Cerebellar cortex (tissue), 1 donor: ENCODE data around the gene ATP6V1F.

Experiments
- DNase-seq: peaks from one replicate; pipeline ENCODE4 v3.0.0-alpha.2; 2015; ENCODE audit warnings: low spot score

The ATP6V1F gene

GRCh38 chr7:128835790-128836641, 26.6 kb upstream of the ATP6V1F start:
- no peak for DNase-seq

GRCh38 chr7:128836729-128837348, 25.8 kb upstream of the ATP6V1F start:
- no peak for DNase-seq

GRCh38 chr7:128837521-128837921, 25.1 kb upstream of the ATP6V1F start:
- no peak for DNase-seq

- no peak for DNase-seq
Measured at GRCh38 chr7:128838109-128838779, 24.4 kb upstream of the ATP6V1F start.

- DNase-seq, result no peak
Measured at GRCh38 chr7:128838981-128839731, 23.5 kb upstream of the ATP6V1F start.

GRCh38 chr7:128839751-128840177, 22.9 kb upstream of the ATP6V1F start:
- no peak for DNase-seq

GRCh38 chr7:128840326-128841170, 22.1 kb upstream of the ATP6V1F start:
- DNase-seq, result no peak

- no peak for DNase-seq
Measured at GRCh38 chr7:128841171-128841690, 21.4 kb upstream of the ATP6V1F start.

- DNase-seq, result no peak
Measured at GRCh38 chr7:128841921-128842673, 20.6 kb upstream of the ATP6V1F start.

- DNase-seq, result no peak
Measured at GRCh38 chr7:128842674-128843641, 19.7 kb upstream of the ATP6V1F start.

- DNase-seq, result no peak
Measured at GRCh38 chr7:128843938-128844621, 18.6 kb upstream of the ATP6V1F start.

GRCh38 chr7:128844777-128845311, 17.8 kb upstream of the ATP6V1F start:
- DNase-seq, result no peak

- no peak for DNase-seq
Measured at GRCh38 chr7:128845475-128845874, 17.2 kb upstream of the ATP6V1F start.

GRCh38 chr7:128845987-128846386, 16.7 kb upstream of the ATP6V1F start:
- DNase-seq, result no peak

GRCh38 chr7:128846781-128847444, 15.7 kb upstream of the ATP6V1F start:
- no peak for DNase-seq

GRCh38 chr7:128847721-128848211, 14.9 kb upstream of the ATP6V1F start:
- DNase-seq, result no peak
